Spleen (tissue), 7 donors: ENCODE measurements around the gene GCNT3.

Experiments
- POLR2A ChIP-seq, 3 donors: fragments of 450-650 bp; IDR thresholded peaks; one replicate each; pipeline ENCODE4 v1.5.1; 2017; ENCODE audit warnings: antibody characterized with exemption in 3 of 3, mild to moderate bottlenecking in 1 of 3
- POLR2AphosphoS5 ChIP-seq, 3 donors: sonication (generic); formaldehyde crosslinking; IDR thresholded peaks; one replicate each; pipeline ENCODE4 v1.5.1; 2017; ENCODE audit warnings: antibody characterized with exemption in 3 of 3
- TF ChIP-seq, protein P1 (sequence below), 11 experiments: fragments of 200-600 bp in 7 of 11; fragments of 450-650 bp in 4 of 11; sonication (generic) in 4 of 11; IDR thresholded peaks in 8 of 11; conservative IDR thresholded peaks in 3 of 11; 1 replicate in 7 of 11; 2 replicates in 4 of 11; pipeline versions ENCODE4 v1.4.0 to v1.8.0; 2016 to 2021; ENCODE audit warnings: antibody characterized with exemption in 11 of 11, inconsistent platforms in 4 of 11, mild to moderate bottlenecking in 1 of 11
- donor health status: DM: no; HTN: no; CAD: no; lungs with moderate emphysema.
- donor health status: DM: no; HTN: no; CAD: no.
- donor health status: DM: no; HTN: no; CAD: no.

DNA sequence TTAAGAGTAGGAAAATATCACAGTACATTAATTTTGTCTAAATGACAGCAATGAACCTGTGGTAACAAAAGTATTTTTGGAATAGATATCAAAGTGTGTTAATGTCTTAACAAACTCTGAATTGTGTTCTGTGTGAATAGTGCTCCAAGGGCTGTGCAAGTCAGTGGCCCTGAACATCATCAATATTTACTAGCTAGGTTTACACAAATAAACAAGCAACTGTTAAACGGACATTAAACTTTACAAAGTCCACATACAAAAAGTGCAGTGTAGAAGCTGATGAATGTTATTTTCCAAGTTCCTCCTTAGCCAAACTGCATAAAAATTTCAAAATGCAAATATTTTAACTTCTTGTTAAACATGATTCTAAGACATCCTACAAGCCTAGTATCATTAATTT, 47.8 kb downstream of the GCNT3 start:
- TF ChIP-seq, protein P1, sequence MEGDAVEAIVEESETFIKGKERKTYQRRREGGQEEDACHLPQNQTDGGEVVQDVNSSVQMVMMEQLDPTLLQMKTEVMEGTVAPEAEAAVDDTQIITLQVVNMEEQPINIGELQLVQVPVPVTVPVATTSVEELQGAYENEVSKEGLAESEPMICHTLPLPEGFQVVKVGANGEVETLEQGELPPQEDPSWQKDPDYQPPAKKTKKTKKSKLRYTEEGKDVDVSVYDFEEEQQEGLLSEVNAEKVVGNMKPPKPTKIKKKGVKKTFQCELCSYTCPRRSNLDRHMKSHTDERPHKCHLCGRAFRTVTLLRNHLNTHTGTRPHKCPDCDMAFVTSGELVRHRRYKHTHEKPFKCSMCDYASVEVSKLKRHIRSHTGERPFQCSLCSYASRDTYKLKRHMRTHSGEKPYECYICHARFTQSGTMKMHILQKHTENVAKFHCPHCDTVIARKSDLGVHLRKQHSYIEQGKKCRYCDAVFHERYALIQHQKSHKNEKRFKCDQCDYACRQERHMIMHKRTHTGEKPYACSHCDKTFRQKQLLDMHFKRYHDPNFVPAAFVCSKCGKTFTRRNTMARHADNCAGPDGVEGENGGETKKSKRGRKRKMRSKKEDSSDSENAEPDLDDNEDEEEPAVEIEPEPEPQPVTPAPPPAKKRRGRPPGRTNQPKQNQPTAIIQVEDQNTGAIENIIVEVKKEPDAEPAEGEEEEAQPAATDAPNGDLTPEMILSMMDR (IDR thresholded peaks at IDR 0.05 in 8 of 11, conservative IDR thresholded peaks at IDR 0.05 in 3 of 11) = no peak
- TF ChIP-seq POLR2AphosphoS5 (IDR thresholded peaks at IDR 0.05) = no peak
- TF ChIP-seq POLR2A (IDR thresholded peaks at IDR 0.05) = no peak
